Common myeloid progenitor, CD34-positive (primary cell): ENCODE results near the gene ZNF121.

Source experiments
- CTCF ChIA-PET: fragments of 350-600 bp; sonication (Branson Sonifier 250); formaldehyde crosslinking; loops from one replicate; lab custom pipeline; 2021; ENCODE audit warnings: antibody characterized with exemption; lab: Charles Lee
- POLR2A ChIA-PET: fragments of 350-600 bp; sonication (Branson Sonifier 250); formaldehyde crosslinking; loops from one replicate; lab custom pipeline; 2021; ENCODE audit warnings: antibody characterized with exemption; lab: Charles Lee
- DNase-seq, 3 donors: peaks; one replicate each; pipeline versions ENCODE4 v3.0.0 to v3.0.0-alpha.2; 2013
- H3K27ac ChIP-seq, 2 experiments: 1 replicate in 1 of 2; 2 replicates in 1 of 2; pipeline ENCODE4 v1.7.0; 2013; ENCODE audit warnings: inconsistent platforms in 2 of 2, low read length in 2 of 2, mild to moderate bottlenecking in 2 of 2, low read depth in 1 of 2, moderate library complexity in 1 of 2; ENCODE audit not compliant: severe bottlenecking in 2 of 2, insufficient read depth in 1 of 2, poor library complexity in 1 of 2
- H3K27me3 ChIP-seq, 5 experiments: replicated peaks in 2 of 5; 1 replicate in 3 of 5; 2 replicates in 2 of 5; pipeline versions ENCODE4 v1.6.1 to v1.7.0; 2013; ENCODE audit warnings: low read length in 4 of 5, mild to moderate bottlenecking in 2 of 5, moderate library complexity in 2 of 5, inconsistent platforms in 1 of 5; ENCODE audit not compliant: insufficient read depth in 5 of 5, control insufficient read depth in 4 of 5
- H3K36me3 ChIP-seq, 4 experiments: 1 replicate in 2 of 4; 2 replicates in 2 of 4; pipeline versions ENCODE4 v1.6.1 to v1.7.0; 2013; ENCODE audit warnings: low read length in 3 of 4, control low read depth in 1 of 4, mild to moderate bottlenecking in 1 of 4; ENCODE audit not compliant: control insufficient read depth in 4 of 4, insufficient read depth in 4 of 4
- H3K4me1 ChIP-seq, 4 experiments: 1 replicate in 3 of 4; 2 replicates in 1 of 4; pipeline versions ENCODE4 v1.6.1 to v1.7.1; 2013; ENCODE audit warnings: low read length in 3 of 4, mild to moderate bottlenecking in 3 of 4, control low read depth in 1 of 4, inconsistent platforms in 1 of 4, moderate library complexity in 1 of 4; ENCODE audit not compliant: control insufficient read depth in 4 of 4, insufficient read depth in 4 of 4; ENCODE audit errors: control extremely low read depth in 1 of 4
- H3K4me3 ChIP-seq, 7 experiments: 1 replicate in 4 of 7; 2 replicates in 3 of 7; pipeline versions ENCODE4 v1.5.1 to v1.7.0; 2013; ENCODE audit warnings: mild to moderate bottlenecking in 7 of 7, low read length in 6 of 7, moderate library complexity in 6 of 7, inconsistent platforms in 2 of 7, low read depth in 2 of 7, control low read depth in 1 of 7; ENCODE audit not compliant: insufficient read depth in 4 of 7, control insufficient read depth in 1 of 7; ENCODE audit errors: extremely low read depth in 1 of 7
- H3K9me3 ChIP-seq, 5 experiments: 1 replicate in 4 of 5; 2 replicates in 1 of 5; pipeline versions ENCODE4 v1.6.1 to v1.7.1; 2013; ENCODE audit warnings: low read length in 4 of 5, mild to moderate bottlenecking in 2 of 5, inconsistent platforms in 1 of 5, low read depth in 1 of 5, moderate library complexity in 1 of 5; ENCODE audit not compliant: control insufficient read depth in 4 of 5, insufficient read depth in 2 of 5; ENCODE audit errors: control extremely low read depth in 1 of 5
- WGBS: methylation state at CpG from one replicate; pipeline ENCODE4 v1.1.5; 2013; ENCODE audit not compliant: insufficient coverage; 5-methylcytosine and 5-hydroxymethylcytosine counted together

Gene ZNF121

GRCh38 chr19:9523885-9524474 is 60.3 kb downstream of the ZNF121 start:
- H3K27me3 ChIP-seq, result no peaks in the 10 kb centered on the region
- H3K4me1 ChIP-seq, result no peaks in the 10 kb centered on the region
- ChIA-PET POLR2A (no interaction called here), CTCF (no interaction called here)
- H3K4me3 ChIP-seq, result no peak overlapping the region
- peaks cover 5 to 43% (median 24%) of the 10 kb centered on the region in 4 experiments for H3K36me3 ChIP-seq
- no peak overlapping the region for H3K27ac ChIP-seq
- no CpG with 5 or more reads among the region's 1 CpG for WGBS
- peaks cover 12 to 82% (median 67%) of the 10 kb centered on the region in 5 experiments for H3K9me3 ChIP-seq
- DNase-seq, result no peak
